ENCODE results near the gene SLC4A5.
"Not testable (repeated sequence)": the region's sequence is repeated elsewhere in the genome, so short reads cannot be mapped to it uniquely, and the experiment has no call there.

Gene SLC4A5

DNA sequence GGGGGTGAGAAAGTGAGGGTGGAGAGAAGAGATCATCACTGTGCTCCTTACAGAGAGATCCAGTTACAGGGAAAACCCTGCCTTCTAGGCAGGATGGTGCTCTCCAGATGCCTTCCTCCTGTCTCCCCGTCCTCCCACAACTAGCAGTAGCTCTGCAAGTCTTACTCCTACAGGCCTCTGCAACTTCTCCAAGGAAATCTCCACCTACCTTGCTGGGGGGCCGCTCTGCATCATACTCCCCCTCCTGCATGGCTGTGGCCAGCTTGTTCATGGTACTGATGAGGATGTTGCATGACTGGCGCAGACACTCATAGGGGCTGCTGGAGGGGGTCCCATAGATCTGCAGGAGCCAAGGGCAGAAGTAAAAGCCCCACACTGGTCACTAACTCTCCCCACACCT is 22.8 kb upstream of the SLC4A5 start:
- DNase-seq = no peak

DNA sequence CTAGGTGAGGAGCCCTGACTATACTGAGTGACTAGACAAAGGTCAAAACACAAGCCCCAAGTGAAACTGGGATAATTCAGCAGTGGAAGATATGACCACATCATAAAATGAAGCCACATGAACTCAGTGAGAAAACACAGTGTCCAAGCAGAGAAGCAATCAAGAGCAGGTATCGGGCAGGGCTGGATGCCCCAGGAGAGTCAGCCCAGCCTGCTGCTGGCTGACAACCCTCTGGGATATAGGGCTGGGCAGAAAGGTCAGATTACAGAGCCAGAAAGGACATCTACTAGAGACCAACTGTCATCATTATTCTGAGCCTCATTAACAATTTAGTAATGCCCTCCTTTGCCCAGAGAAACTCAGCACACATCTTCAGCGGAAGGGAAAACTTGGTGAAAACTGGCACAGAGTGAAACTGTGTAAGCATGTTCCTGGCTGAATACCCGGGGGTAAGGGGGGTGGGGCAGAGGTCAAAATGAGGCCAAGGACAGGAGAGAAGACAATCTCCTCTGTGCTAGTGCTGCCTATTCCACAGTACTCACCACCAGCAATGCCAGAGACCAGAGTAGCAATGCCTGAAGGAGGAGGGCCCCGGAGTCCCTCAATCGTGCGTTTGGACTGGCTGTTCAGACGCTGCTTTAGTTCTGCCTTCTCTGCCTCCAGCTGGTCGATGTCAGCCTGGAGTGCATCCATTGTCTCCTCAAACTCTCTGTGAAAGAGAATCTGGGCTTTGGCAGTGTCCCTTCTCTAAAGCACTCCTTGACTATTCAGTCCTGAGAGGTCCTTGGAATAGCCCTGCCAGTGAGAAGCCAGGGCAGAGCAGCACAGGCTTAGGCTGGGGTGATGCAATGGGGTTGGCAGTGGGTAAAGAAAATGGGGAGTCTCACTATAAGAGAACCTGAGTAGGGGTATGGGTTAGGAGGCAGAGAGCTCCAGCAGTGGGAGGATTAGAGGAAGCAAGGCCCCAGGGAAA is 21.6 kb upstream of the SLC4A5 start:
- DNase-seq = peak in 20 of 51 donors; percentile 1 to 64 (median 36)

- no peak for DNase-seq
These were observed 18.1 kb upstream of the SLC4A5 start for GRCh38 chr2:74361327-74361726.

- no peak for DNase-seq
These were observed 14.4 kb upstream of the SLC4A5 start for GRCh38 chr2:74357627-74358026.

GRCh38 chr2:74349889-74350288 is 6.7 kb upstream of the SLC4A5 start:
- no peak for DNase-seq

DNA sequence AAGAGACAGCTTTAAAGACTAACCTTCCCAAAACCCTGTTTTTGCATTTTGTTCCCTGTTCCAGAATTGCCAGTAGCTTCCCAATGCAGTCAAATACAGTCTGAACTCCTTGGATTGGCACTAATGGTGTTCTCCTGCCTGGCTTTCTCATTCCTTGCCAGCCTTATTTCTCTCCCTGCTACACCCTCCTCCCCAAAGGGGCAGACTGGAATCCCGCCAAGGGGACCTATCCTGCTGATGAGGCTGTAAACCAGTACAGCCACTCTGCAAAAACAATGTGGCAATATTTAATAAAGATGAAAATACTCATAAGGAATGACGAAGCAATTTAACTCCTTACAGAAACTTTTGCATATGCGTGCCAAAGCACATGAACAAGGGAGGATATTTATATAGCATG is 4.5 kb upstream of the SLC4A5 start:
- no peak for DNase-seq

GRCh38 chr2:74347303-74347702 is 4.1 kb upstream of the SLC4A5 start:
- DNase-seq = no peak

- DNase-seq = no peak
These were observed 2.2 kb upstream of the SLC4A5 start for GRCh38 chr2:74345272-74345943.

DNA sequence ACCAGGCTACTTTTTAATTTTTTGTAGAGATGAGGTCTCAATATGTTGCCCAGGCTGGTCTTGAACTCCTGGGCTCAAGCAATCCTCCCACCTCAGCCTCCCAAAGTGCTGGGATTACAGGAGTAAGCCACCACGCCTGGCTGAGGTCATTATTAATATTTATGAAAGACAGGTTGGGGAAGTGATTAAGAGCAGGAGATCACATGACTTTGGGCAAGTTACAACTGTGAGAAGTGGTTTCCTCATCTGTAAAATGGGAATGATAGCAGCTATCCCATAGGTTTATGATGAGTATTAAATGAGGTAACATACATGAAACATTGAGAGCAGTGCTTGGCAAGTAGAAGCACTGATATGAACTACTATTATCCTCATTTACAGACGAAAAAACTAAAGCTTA is 7.0 kb downstream of the SLC4A5 start:
- not testable (repeated sequence) for DNase-seq

DNA sequence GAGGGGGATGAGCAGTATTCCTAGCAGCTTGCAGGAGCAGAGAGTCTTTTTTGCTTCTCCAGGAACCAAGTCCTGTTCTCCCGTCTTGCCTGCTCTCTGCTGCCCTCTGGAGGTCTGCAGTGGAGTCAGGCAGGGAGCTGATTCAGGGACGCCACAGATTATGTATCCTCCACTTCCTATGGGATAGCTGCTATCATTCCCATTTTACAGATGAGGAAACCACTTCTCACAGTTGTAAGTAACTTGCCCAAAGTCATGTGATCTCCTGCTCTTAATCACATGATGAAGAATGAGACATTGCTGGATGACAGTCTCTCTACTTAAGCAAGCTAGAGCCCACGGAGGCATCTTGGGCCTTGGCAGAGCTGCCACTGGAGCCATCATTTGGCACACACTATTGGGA is 8.3 kb downstream of the SLC4A5 start:
- peak in 47 of 51 donors; percentile 1 to 84 (median 45) for DNase-seq

DNA sequence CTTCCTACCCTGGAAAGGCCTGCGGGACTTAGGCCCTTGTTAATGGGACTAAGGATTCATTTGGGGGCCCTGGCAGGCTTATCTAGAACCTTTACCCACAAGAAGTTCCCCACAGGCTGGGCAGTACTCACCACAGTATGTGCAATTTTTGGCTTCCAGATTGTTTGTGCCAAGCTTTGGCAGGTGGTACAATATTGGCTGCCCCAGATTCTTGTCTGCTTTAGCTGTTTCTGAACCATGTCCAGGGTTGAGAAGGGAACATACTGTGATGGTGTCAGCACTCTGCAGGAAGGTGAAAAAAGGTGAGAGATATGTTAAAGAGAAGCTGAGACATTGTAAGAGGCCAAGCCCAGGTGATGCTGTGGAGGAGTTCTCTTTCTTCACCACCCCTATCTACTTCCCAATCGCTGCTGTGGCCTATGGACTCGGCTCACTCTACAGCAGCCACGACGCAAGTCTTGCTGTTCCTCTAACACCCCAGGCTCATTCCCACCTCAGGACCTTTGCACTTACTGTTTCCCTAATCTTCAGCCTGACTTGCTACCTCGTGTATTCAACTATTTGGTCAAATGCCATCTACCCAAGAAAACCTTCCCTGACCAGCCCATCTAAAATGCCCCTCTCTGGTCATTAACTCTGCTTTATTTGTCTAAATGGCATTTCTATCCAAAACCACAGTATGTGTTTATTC is 9.2 kb downstream of the SLC4A5 start:
- no peak for DNase-seq

DNA sequence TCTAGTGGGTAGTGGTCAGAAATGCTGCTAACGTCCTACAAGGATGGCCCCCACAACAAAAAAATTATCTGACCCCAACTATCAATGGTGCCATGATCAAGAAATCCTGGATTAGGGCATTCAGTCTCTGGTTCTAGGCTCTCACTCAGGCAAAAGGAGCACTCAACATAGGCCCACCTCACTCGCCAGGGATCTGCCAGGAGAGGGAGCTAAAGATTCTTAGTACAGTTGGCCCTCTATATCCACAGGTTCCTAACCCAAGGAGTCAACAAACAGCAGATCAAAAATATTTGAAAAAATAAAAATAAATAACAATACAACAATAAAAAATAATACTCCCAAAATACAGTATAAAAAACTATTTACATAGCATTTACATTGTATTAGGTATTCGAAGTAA is 10.0 kb downstream of the SLC4A5 start:
- DNase-seq = peak in 4 of 51 donors; percentile 1 to 6 (median 4)

DNA sequence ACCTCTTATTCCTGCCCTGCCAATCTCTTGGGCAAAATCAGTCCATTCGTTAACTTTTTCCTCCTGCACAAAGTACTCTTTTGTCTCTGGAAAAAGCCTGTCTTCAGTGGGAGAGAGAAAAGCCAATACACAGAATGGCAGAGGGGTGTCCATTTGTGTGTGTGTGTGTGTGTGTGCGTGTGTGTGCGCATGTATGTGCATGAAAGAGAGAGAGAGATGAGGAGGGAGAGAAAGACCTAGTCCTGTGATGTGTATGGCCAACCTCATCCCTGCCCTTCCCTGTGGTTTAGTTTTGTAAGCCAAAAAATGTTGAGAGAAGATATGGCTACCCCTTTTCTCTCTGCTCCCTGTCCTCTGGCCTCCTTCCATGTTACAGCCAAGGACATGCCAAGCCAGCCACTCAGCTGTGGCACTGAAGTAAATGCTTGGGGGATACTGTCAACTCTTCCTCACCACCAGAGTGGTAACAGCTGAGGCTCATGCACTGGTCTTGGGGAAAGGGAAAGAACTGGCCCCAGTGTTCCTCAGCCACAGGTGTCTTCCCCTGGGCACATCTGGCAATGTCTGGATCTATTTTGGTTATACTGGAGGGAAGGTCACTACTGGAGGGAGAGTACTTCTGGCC is 10.6 kb downstream of the SLC4A5 start:
- DNase-seq = no peak

GRCh38 chr2:74328573-74328972 is 14.6 kb downstream of the SLC4A5 start:
- DNase-seq = no peak

- DNase-seq = no peak
These were observed 15.1 kb downstream of the SLC4A5 start for GRCh38 chr2:74328074-74328473.

DNA sequence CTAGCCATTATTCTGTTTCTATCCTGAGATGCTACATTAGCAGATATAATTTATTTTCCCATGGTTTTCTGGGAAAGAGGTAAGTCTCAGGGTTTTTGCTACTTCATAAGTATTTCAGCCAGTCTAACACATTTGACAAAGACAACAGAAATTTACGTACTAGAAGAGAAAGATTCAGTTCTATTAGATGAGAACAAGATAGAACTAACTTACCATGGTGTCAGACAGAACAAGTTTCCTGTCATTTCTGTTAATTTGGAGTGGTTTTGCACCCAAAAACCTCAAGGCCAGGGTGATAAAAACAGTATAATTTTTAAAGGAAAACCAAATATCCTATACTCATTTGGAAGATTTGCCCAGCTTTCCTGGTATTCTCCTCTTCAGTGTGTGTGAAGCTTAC is 15.6 kb downstream of the SLC4A5 start:
- DNase-seq = no peak

- no peak for DNase-seq
These were observed 16.0 kb downstream of the SLC4A5 start for GRCh38 chr2:74327199-74327598.

DNA sequence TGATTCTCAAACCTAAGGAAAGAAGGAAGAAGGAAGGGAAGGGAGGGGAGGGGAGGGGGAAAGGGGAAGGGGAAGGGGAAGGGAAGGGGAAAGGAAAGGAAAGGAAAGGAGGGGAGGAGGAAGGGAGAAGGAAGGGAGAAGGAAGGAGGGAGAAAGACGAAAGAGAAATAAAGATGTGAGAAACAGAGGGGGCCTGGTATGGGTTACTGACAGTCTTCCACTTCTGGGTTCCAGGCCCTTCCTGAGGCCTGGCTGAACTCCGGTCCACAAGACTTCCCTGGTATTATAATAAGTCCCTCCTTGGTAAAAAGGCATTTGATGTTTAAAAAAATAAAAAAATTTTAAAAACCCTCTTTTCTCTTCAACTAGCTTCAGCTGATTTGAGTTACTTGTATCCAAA is 17.4 kb downstream of the SLC4A5 start:
- no peak for DNase-seq

DNA sequence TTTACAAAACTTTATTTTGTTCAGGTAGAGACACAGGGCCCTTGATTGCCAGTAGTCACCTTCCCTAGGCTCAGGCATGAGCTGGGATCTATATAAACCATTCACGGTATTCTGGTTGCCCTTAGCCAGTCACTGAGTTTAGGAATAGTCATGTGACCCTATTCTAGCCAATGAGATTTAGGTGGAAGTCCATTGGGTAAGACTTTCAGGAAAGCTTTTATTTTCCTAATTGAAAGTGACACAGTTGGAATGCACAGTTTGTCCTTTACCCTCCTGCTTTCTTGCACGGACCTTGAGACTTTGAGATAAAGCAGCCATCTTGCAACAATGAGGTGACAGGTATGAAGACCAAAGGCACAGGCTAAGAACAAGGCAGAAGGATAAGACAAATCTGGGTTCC is 21.5 kb downstream of the SLC4A5 start:
- no peak for DNase-seq

DNA sequence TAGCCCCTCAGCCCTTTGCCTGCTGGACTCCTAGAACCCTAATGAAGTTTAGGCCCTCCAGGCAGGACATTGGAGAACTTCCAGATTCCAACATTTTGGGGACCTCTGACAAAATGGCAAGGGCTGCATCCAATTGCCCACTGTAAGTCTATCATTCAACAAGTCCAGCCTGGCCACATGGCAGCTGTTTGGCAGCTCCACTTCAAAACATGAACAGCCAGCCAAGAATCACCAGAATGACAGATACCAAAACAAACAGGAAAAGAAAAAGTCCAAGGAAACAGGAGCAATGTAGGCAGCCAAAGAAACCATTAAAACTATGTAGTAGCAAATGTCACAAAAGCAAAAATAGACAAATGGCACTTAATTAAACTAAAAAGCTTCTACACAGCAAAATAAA is 25.5 kb downstream of the SLC4A5 start:
- DNase-seq = peak in 1 of 51 donors; percentile 5

DNA sequence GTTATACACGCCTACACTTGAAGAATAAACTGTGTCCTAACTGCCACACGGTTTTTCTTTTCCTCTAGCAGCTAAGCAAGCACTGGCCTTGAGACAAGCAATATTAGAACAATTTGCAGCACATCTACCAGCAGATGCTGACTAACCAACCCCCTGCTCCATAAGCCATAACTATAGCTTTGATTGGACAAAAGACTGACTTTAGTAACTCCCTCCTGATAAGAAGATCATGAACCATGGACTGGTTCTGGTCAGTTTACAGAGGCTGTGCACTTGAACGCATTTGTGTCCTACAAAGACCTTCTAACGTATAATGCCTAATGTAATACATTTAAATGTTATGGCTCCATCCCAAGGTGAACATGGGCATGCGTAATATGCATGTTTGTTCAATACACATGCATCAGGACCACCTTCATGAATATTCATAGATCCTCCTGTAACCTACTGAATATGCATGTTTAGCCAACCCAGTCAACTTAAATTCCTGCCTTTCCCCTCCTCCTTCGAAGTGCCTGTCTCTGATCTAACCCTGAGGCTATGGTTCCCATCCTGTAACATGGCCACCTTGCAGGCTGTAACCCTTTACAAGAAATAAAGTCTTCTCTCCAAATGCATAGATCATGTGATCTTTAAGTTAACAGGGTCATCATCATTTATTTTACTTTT is 26.5 kb downstream of the SLC4A5 start:
- DNase-seq = no peak

Data from hypothalamus (tissue), 51 donors.